ENCODE measurements around the gene MRPS22. TPM values are rescaled to one million over a fixed set of nuclear protein-coding genes. Genes with fewer than 3 reads are reported as not detected.
A peak's percentile ranks its signal among the peaks of the same experiment; 100 is the strongest.

MRPS22 gene
- total RNA-seq, 2 experiments from 2014 or later, result 39.6 to 42.6 TPM

- Mint-ChIP-seq H3K4me1 (ENCODE audit: low read depth) (peaks cover 68% of the 10 kb centered on the region), H3K27ac (peak overlapping the region; percentile 58), H3K27me3 (no peaks in the 10 kb centered on the region), H3K9me3 (no peaks in the 10 kb centered on the region), H3K36me3 (ENCODE audit: low read depth) (peaks cover 34% of the 10 kb centered on the region), H3K4me3 (peak overlapping the region; percentile 96)
- DNase-seq (no peak), ATAC-seq (ENCODE audit: poor library complexity) (no peak)
- H3K27me3 ChIP-seq (ENCODE audit: control insufficient read depth in 1 of 2, insufficient read depth in 2 of 2, low read length in 2 of 2), result no peaks in the 10 kb centered on the region
- POLR2A ChIA-PET, result interaction anchor here (1.7 kb wide), 1 partner anchor 44 kb away, joined by 6 read pairs; the partner anchor contains the start of gene MRPS22
- H3K9me3 ChIP-seq (ENCODE audit: control insufficient read depth in 1 of 2, insufficient read depth in 1 of 2, low read length in 2 of 2), result no peaks in the 10 kb centered on the region
- CTCF ChIA-PET, result no interaction called here
- no peak overlapping the region for H3K4me3 ChIP-seq (ENCODE audit: low read length)
- H3K36me3 ChIP-seq (ENCODE audit: insufficient read depth, low read length), result peaks cover 7% of the 10 kb centered on the region
- H3K4me1 ChIP-seq (ENCODE audit: insufficient read depth, low read length), result peaks cover 26% of the 10 kb centered on the region
- intact Hi-C loops (cut with DNase I, micrococcal nuclease), result loop anchor here in 1 of 2 experiments (2.0 to 5.0 kb wide), 2 partner anchors 289 to 1201 kb away; partner anchors contain the start of genes ARMC8 and NMNAT3
- no peak for TF ChIP-seq CTCF (IDR thresholded peaks at IDR 0.05)
- no peak overlapping the region for H3K27ac ChIP-seq (ENCODE audit: low read depth in 1 of 2, low read length in 2 of 2)
Measured at GRCh38 chr3:139388077-139388476, 44.3 kb downstream of the MRPS22 start.

GRCh38 chr3:139388821-139389551 is 45.2 kb downstream of the MRPS22 start:
- Mint-ChIP-seq H3K27me3 (no peaks in the 10 kb centered on the region), H3K36me3 (ENCODE audit: low read depth) (peaks cover 29% of the 10 kb centered on the region), H3K4me1 (ENCODE audit: low read depth) (peaks cover 64% of the 10 kb centered on the region), H3K4me3 (peak overlapping the region; percentile 96), H3K9me3 (no peaks in the 10 kb centered on the region), H3K27ac (peak overlapping the region; percentile 98)
- DNase-seq (peak in 9 of 14 experiments; percentile 2 to 35 (median 18)), ATAC-seq (ENCODE audit: poor library complexity) (peak; percentile 39)
- H3K27ac ChIP-seq (ENCODE audit: low read depth in 1 of 2, low read length in 2 of 2), result peak overlapping the region; percentile 85 to 89
- intact Hi-C loops (cut with DNase I, micrococcal nuclease), result loop anchor here in 1 of 2 experiments (1.0 to 5.0 kb wide), 3 partner anchors 45 to 1202 kb away; partner anchors contain the start of genes ARMC8, MRPS22 and NMNAT3
- peaks cover 5% of the 10 kb centered on the region for H3K36me3 ChIP-seq (ENCODE audit: insufficient read depth, low read length)
- ChIA-PET POLR2A (interaction anchor here (0.9 to 2.1 kb wide), 8 partner anchors 13 to 1843 kb away, joined by 3 to 8 read pairs (median 3); partner anchors contain the start of genes CEP70, DBR1, MRPS22 and PXYLP1), CTCF (interaction anchor here (0.5 to 1.6 kb wide), 3 partner anchors 11 to 473 kb away, joined by 3 to 4 read pairs (median 4); no protein-coding TSS in a partner anchor)
- no peaks in the 10 kb centered on the region for H3K9me3 ChIP-seq (ENCODE audit: control insufficient read depth in 1 of 2, insufficient read depth in 1 of 2, low read length in 2 of 2)
- no peaks in the 10 kb centered on the region for H3K27me3 ChIP-seq (ENCODE audit: control insufficient read depth in 1 of 2, insufficient read depth in 2 of 2, low read length in 2 of 2)
- no peak for TF ChIP-seq CTCF (IDR thresholded peaks at IDR 0.05)
- H3K4me1 ChIP-seq (ENCODE audit: insufficient read depth, low read length), result peaks cover 26% of the 10 kb centered on the region
- H3K4me3 ChIP-seq (ENCODE audit: low read length), result peak overlapping the region; percentile 71

GRCh38 chr3:139389552-139390368 is 45.9 kb downstream of the MRPS22 start, which contains the start of gene COPB2:
COPB2 (minus strand) TSS chr3:139389647; CDS start chr3:139389550, 97 bp downstream.
- peaks cover 1% of the 10 kb centered on the region for H3K36me3 ChIP-seq (ENCODE audit: insufficient read depth, low read length)
- intact Hi-C loops (cut with DNase I, micrococcal nuclease), result loop anchor here in 1 of 2 experiments (1.0 to 5.0 kb wide), 3 partner anchors 45 to 1202 kb away; partner anchors contain the start of genes ARMC8, MRPS22 and NMNAT3
- Mint-ChIP-seq H3K9me3 (no peaks in the 10 kb centered on the region), H3K36me3 (ENCODE audit: low read depth) (peaks cover 22% of the 10 kb centered on the region), H3K27me3 (no peaks in the 10 kb centered on the region), H3K4me1 (ENCODE audit: low read depth) (peaks cover 57% of the 10 kb centered on the region), H3K4me3 (peak within 1 kb of the TSS; percentile 96), H3K27ac (peak within 1 kb of the TSS; percentile 98)
- ChIA-PET CTCF (interaction anchor here (1.6 kb wide), 1 partner anchor 474 kb away, joined by 4 read pairs; no protein-coding TSS in a partner anchor), POLR2A (interaction anchor here (0.6 to 2.1 kb wide), 8 partner anchors 14 to 1842 kb away, joined by 3 to 8 read pairs (median 3); partner anchors contain the start of genes CEP70, MRPS22 and PXYLP1)
- no peak for TF ChIP-seq CTCF (IDR thresholded peaks at IDR 0.05)
- H3K27me3 ChIP-seq (ENCODE audit: control insufficient read depth in 1 of 2, insufficient read depth in 2 of 2, low read length in 2 of 2), result no peaks in the 10 kb centered on the region
- ATAC-seq (ENCODE audit: poor library complexity) (peak; percentile 82), DNase-seq (peak; percentile 82 to 97 (median 94))
- no peaks in the 10 kb centered on the region for H3K9me3 ChIP-seq (ENCODE audit: control insufficient read depth in 1 of 2, insufficient read depth in 1 of 2, low read length in 2 of 2)
- H3K4me3 ChIP-seq (ENCODE audit: low read length), result peak within 1 kb of the TSS; percentile 71
- peak within 1 kb of the TSS; percentile 85 to 89 for H3K27ac ChIP-seq (ENCODE audit: low read depth in 1 of 2, low read length in 2 of 2)
- H3K4me1 ChIP-seq (ENCODE audit: insufficient read depth, low read length), result peaks cover 26% of the 10 kb centered on the region

Measured in CD4-positive, alpha-beta T cell (primary cell).